ENCODE measurements around the gene PPP1R7.

DNA sequence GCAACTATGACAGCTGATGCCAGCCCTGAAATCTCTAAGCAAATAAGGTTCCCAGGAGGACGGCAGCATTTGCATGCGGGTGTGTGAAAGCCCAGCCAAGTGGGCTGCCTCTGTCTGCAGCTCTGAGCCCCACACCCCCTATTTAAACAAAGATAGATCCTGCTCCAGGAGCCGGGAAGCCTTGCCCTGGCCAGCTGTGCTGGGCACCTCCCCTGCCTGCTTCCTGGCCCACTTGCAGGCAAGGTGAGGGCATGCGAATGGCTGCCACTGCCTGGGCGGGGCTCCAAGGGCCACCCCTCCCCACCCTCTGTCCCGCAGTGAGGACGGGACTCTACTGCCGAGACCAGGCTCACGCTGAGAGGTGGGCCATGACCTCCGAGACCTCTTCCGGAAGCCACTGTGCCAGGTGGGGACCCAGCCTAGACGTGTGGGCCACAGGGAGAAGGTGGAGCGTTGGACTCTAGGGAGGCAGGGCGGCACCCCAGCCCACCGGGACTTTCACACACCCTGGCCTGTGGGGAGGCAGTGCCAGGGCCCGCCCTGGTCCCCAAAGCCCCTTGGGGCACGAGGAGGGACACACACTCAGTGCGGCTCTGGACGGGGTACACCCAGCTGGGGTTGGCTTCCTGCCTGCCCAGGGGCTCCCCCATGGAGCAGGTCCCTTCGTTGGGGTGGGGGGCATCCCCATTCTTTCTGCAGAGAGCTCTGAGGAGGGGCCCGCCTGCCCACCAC is 38.3 kb downstream of the PPP1R7 start, which contains the start of gene ANO7:
- TF ChIP-seq POLR2A (IDR thresholded peaks at IDR 0.05), result no peak
- TF ChIP-seq, protein P1, sequence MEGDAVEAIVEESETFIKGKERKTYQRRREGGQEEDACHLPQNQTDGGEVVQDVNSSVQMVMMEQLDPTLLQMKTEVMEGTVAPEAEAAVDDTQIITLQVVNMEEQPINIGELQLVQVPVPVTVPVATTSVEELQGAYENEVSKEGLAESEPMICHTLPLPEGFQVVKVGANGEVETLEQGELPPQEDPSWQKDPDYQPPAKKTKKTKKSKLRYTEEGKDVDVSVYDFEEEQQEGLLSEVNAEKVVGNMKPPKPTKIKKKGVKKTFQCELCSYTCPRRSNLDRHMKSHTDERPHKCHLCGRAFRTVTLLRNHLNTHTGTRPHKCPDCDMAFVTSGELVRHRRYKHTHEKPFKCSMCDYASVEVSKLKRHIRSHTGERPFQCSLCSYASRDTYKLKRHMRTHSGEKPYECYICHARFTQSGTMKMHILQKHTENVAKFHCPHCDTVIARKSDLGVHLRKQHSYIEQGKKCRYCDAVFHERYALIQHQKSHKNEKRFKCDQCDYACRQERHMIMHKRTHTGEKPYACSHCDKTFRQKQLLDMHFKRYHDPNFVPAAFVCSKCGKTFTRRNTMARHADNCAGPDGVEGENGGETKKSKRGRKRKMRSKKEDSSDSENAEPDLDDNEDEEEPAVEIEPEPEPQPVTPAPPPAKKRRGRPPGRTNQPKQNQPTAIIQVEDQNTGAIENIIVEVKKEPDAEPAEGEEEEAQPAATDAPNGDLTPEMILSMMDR (IDR thresholded peaks at IDR 0.05), result no peak
